SIG-M5 treated with dmso at 0.1 percent for 504 hours (cell line): ENCODE data around the gene ABT1.

Source experiments
- DNase-seq: peaks from one replicate; lab custom pipeline; 2025; ENCODE audit not compliant: unreplicated experiment; lab: John Stamatoyannopoulos, UW

The ABT1 gene

DNA sequence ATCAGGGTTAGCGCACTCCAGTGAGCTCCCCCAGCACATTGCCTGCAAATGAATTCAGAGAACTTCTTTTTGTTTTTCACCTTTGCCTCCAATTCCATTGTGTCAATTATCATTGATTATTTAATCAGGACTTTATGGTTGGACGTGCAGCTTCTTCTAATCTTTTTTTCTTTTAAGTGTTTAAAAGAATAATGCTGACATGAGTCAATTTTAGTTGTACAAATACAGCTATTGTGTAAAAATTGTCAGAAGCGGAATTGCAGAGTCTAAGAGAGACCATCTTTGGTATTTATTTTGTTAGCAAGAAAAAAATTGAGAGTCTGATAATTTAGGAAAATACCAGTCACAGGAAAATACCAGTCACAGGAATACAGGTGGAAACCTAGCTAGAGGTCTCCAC lies 5.5 kb downstream of the ABT1 start:
- no peak for DNase-seq

DNA sequence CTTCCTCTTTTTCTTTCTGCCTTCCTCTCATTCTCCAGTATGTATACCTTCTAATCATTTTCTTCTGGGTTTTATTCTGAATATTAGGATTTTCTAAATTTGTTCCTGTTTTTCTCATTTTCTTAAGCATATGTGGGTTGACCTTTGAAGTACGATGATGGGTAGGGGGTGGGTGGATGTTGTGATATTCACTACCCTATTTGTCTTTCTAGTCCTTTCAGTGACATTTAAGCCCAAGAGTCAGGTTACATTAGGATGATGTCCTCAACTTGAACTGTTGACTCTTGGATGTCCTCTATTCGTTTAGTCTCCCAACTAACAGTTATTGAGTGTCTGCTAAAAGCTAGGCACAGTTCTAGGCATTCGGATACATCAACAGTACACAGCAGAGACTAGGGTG lies 7.3 kb downstream of the ABT1 start:
- DNase-seq = no peak

DNA sequence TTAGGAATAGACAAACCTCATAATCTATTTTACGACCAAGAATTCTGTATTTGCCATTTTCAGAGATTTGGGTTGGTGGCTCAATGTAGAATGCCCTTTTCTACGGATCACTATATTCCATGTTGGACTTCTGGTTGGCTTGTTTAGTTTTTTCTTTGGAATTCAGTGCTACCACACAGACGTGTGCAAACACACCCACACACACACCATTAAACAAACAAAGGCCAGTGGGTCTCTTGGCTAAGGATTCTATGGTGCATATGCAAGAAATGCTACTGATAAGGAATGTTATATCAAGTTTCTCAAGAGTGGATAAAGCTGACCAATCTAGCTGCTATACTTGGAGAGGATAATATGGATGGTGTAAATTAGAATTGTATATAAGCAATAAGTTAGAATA lies 8.0 kb downstream of the ABT1 start:
- no peak for DNase-seq

DNA sequence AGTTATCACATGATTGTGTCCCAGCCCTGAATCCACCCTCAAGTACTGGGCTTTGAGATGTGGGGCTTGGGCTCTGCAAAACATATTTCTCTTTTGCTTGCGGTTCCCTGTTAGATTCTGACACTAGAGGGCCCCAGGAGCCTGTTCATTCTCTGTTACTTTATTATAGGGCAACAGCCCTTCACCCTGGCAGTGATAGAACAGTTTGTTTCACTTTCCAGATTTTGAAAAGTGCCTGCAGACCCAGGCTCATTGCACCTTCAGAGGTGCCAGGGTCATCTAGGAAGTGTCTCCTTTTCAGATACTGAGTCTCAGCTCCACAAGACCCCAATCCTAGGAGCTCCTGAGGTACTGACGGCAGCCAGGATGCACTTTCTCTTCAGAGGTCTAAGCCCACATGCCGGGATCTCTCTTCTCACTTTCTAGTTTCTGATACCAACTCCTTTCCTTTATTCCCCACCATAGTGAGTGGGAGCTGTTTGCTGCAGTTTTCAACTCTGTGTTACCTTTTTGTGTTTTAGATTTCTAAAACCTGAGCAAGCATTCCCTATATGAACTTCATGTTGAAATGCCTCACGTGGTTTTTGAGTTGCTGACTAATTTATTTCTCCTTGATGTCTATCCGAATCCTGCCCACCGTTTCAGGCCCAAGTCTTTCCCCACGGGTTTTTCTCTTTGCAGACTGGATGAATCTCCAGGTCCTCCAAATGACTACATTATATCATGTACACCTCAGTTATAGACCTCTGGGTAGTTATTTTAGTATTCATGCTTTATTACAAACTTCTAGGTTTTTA lies 10.9 kb downstream of the ABT1 start:
- DNase-seq = peak; percentile 76

DNA sequence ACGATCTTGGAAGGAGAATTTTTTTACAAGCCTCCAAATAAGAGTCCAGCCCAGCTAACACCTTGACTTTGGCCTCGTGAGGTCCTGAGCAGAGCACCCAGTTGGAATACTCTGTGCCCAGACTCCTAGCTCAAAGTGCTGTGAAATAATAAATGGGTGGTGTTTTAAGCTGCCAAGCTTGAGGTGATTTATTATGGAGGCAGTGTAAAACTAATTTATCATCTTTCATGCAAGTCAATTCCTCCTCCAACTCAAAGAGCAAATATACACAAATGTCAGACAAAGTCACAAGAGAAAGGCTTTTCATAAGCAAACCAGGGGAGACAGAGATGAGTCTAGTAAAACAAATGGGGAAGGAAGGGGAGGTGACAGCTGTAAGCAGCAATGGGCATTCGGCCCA lies 12.7 kb downstream of the ABT1 start:
- no peak for DNase-seq

DNA sequence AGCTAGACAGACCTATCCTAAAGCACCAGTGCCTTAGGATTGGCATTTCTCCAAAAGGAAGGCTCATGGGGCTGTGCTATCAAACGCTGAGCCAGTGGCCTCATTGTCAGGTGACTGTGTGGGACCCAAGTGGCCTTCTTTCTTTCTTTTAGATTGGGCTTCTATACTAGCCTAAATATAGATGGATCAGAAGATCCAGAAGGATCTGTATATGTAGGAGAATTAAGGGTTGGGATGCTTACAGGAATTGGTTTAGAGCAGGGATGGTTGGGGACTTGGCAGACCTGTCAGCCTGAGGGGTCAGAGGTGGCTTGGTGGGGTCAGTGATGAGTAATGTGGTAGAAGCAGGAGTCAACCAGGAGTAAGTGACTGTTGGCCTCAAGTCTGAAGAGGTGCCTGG lies 14.8 kb downstream of the ABT1 start:
- DNase-seq = no peak

DNA sequence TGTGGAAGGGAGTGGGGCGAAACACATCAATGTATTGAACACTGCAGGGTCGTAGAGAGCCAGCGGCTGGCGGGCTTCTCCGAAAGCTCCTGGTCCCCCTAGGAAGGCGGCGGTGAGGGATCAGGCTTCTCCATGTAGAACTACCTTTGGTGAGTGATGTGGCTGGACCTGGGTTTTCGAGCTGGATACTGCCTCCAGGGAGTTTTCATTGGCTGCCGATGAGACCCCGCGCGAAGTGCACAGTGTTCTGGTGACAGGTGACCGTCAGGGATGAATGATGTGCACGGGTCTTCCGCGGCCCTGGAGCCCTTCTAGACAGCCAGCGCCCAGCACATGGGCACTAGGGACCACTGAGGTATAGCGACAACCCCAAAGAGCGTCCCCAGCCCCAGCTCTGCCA lies 16.4 kb downstream of the ABT1 start:
- DNase-seq = no peak

DNA sequence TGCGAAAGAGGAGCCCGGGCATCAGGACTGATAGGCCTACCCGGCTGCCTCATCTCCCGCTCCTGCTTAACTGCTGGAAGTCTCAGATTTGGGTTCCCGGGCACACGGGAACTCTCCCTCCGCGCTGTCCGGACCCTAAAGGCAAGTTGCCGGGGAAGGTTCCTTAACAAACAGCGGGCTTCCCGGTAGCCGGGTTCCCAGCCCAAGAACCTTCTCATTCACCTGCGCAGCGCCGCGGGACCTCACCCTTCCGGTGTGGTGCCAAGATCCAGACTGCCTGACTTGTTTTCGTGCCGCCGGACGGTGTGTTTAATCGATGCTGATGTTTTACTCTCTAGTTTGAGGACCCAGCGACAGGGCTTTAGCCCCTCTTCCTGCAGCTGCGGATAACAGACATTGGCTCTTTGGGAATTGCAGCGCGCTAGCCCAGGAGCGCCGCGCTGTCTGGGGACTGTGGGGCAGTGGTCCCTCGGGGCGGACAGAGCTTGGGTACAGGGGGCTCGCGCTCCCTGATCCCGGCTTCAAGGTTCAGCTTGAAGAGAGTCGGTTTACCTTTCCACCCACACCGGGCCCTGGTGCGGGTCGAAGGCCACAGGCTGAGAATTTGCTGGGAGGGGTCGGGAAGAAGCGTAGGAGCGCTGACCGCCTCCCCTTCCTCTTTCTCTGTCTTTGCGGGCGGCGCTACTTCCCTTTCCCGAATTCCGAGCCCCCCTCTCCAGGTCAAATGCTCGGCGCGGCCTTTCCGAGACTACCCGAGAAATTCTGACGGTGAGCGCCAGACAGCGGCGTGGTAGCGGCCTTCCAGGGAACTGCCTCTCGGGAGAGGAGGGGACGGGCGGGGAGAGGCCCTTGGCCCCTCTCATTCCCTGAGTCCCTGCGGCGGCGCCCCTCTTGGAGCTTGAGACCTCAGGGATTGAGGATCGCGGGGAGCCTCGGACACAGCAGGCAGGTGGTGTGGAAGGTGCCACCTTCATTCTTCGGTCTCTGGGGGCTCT lies 17.2 kb downstream of the ABT1 start:
- no peak for DNase-seq

DNA sequence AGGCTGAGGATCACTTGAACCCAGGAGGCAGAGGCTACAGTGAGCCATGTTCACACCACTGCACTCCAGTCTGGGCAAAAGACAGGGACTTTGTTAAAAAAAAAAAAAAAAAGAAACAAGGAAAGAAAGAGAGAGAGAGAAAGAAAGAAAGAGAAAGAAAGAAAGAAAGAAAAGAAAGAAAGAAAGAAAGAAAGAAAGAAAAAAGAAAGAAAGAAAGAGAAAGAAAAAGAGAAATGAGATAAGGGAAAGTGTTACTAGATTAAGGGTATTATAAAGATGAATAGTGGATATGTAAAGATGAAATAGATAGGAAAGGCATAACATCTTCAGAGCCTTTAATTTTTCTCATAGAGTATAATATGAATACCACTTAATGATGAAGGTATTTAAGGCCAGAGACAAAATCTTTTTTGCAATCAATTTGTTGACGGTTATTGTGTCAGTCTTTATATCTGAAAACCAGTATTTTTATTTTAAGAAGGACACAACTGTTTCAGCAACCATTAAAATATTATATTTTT lies 26.6 kb downstream of the ABT1 start:
- no peak for DNase-seq

DNA sequence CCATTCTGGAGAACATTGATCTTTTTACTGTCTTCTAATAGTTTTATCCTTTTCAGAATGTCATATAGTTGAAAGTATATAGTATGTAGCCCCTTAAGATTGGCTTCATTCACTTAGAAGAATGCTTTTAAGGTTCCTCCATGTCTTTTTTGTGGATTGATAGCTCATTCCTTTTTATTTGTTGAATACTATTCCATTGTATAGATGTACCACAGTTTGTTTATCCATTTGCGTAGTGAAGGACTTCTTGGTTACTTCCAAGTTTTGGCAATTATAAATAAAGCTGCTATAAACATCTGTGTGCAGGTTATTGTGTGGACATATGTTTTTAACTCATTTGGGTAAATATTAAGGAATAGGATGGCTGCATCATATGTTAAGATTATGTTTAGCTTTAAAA lies 27.8 kb downstream of the ABT1 start:
- DNase-seq = no peak

DNA sequence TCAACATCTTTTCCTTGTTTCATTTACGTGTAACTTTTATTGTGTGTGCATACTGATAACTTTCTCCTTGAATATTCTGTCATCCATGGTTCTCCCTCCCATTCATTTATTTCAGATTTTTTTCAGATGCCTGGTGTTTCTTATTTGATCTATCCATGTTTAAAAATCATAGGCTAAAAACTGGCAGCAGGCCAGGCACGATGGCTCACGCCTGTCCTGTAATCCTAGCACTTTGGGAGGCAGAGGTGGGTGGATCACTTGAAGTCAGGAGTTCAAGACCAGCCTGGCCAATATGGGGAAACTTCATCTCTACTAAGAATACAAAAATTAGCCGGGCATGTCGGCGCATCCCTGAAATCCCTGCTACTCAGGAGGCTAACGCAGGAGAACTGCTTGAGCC lies 31.1 kb downstream of the ABT1 start:
- DNase-seq = no peak

DNA sequence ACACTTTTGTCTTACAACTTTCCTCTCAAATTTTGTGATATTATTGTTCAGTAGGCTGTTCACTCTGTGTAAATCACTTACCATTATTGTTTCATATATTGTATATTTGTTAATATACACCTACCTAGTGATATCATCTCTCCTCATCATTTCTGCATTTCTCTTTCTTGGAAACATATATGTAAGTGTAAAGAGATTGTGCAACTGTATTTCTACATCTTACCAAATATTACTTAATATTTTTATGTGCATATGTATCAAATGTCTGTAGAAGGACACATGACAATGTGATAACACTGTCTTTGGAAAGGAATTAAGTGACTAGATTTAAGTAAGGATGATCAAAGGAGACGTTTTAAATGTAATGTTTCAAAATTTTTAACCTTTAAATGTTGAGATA lies 32.6 kb downstream of the ABT1 start:
- DNase-seq = no peak

DNA sequence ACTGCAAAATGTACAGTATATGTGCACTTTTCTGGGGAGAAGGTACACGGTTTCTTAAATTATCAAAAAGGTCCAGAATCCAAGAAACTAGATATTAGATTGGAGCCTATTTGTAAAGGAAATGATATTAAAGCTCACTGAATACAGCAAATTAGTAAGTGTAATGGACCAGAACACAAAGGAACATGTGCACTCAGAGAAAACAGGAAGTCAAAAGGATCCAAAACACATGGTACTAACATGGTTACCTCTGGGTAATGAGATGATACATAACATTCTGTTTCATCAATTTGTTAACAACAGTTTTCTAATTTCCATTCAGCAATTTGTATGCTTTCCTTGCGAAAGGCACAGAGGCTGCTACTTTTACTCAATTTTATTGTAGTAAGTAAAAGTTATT lies 44.1 kb downstream of the ABT1 start:
- no peak for DNase-seq

DNA sequence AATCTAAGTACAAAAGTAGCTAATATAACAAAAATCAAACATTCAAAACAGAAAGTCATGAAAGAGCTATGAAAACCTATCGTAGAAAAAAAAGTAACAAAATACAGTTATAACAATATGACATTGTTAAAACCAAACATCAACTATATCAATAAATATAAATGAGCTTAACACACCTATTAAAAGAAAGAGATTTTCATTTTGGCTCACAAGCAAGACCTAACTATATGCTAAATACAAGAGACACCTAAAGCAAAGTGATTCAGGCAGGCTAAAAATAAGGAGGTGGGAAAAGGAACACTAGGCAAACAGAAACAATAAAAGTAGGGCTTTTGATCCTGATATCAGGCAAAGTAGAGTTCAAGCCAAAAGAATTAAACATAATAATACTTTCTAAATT lies 49.3 kb downstream of the ABT1 start:
- DNase-seq = no peak
